ENCODE measurements around the gene CACNA1H. TPM values are rescaled to one million over a fixed set of nuclear protein-coding genes. Genes with fewer than 3 reads are reported as not detected.

The CACNA1H gene
- total RNA-seq, 4 donors from 2014 or later, result 17.0 to 63.6 (median 39.5) TPM

GRCh38 chr16:1206326-1206725 lies 53.4 kb downstream of the CACNA1H start:
- Histone ChIP-seq H3K27me3 (no peaks in the 10 kb centered on the region), H3K9me3 (no peaks in the 10 kb centered on the region), H3K36me3 (no peaks in the 10 kb centered on the region), H3K4me1 (no peaks in the 10 kb centered on the region), H3K4me3 (no peak overlapping the region), H3K27ac (no peak overlapping the region)
- intact Hi-C loops (cut with DNase I; ENCODE audit: low total_unique reads), result no loop called here
- no peak for DNase-seq
- no peak for TF ChIP-seq EP300 (IDR thresholded peaks at IDR 0.05; ENCODE audit: low read depth)
- no peak for TF ChIP-seq CTCF (IDR thresholded peaks at IDR 0.05)
- no peak for TF ChIP-seq POLR2AphosphoS5 (IDR thresholded peaks at IDR 0.05)
- TF ChIP-seq POLR2A (IDR thresholded peaks at IDR 0.05), result no peak
- in situ Hi-C loops (cut with MboI; ENCODE audit: low pct_ligation_motif_present in 1 of 4, low pct_unique_long_range_greater_than_20kb in 1 of 4, low sequenced_read_pairs in 3 of 4), result no loop called here
- WGBS, 2 donors (ENCODE audit: low coverage in 1 of 2), result 70% methylated on average over 5 of the region's 9 CpGs; no CpG with 5 or more reads in 1 of the 2 donors

GRCh38 chr16:1206786-1207185 lies 53.9 kb downstream of the CACNA1H start:
- in situ Hi-C loops (cut with MboI; ENCODE audit: low pct_ligation_motif_present in 1 of 4, low pct_unique_long_range_greater_than_20kb in 1 of 4, low sequenced_read_pairs in 3 of 4) (no loop called here), intact Hi-C loops (cut with DNase I; ENCODE audit: low total_unique reads) (no loop called here)
- Histone ChIP-seq H3K4me1 (no peaks in the 10 kb centered on the region), H3K4me3 (no peak overlapping the region), H3K36me3 (no peaks in the 10 kb centered on the region), H3K27me3 (no peaks in the 10 kb centered on the region), H3K27ac (no peak overlapping the region), H3K9me3 (no peaks in the 10 kb centered on the region)
- WGBS, 2 donors (ENCODE audit: low coverage in 1 of 2), result 69% methylated on average over 16 of the region's 16 CpGs; no CpG with 5 or more reads in 1 of the 2 donors
- no peak for TF ChIP-seq EP300 (IDR thresholded peaks at IDR 0.05; ENCODE audit: low read depth)
- TF ChIP-seq POLR2AphosphoS5 (IDR thresholded peaks at IDR 0.05), result no peak
- no peak for TF ChIP-seq POLR2A (IDR thresholded peaks at IDR 0.05)
- no peak for TF ChIP-seq CTCF (IDR thresholded peaks at IDR 0.05)
- no peak for DNase-seq

GRCh38 chr16:1208239-1208830 lies 55.4 kb downstream of the CACNA1H start:
- in situ Hi-C loops (cut with MboI; ENCODE audit: low pct_ligation_motif_present in 1 of 4, low pct_unique_long_range_greater_than_20kb in 1 of 4, low sequenced_read_pairs in 3 of 4), result no loop called here
- WGBS, 2 donors (ENCODE audit: low coverage in 1 of 2), result 71% methylated on average over 21 of the region's 22 CpGs; no CpG with 5 or more reads in 1 of the 2 donors

GRCh38 chr16:1209081-1209480 lies 56.2 kb downstream of the CACNA1H start:
- H3K27me3 ChIP-seq, result no peaks in the 10 kb centered on the region
- H3K4me3 ChIP-seq, result no peak overlapping the region
- no peak for TF ChIP-seq POLR2A (IDR thresholded peaks at IDR 0.05)
- no peak for TF ChIP-seq CTCF (IDR thresholded peaks at IDR 0.05)
- no peak for TF ChIP-seq EP300 (IDR thresholded peaks at IDR 0.05; ENCODE audit: low read depth)
- no peak for TF ChIP-seq POLR2AphosphoS5 (IDR thresholded peaks at IDR 0.05)
- no peaks in the 10 kb centered on the region for H3K36me3 ChIP-seq
- no peak overlapping the region for H3K27ac ChIP-seq
- no peak for DNase-seq
- H3K4me1 ChIP-seq, result no peaks in the 10 kb centered on the region
- WGBS, 2 donors (ENCODE audit: low coverage in 1 of 2), result 92% methylated on average over 40 of the region's 43 CpGs; no CpG with 5 or more reads in 1 of the 2 donors
- intact Hi-C loops (cut with DNase I; ENCODE audit: low total_unique reads), result no loop called here
- no peaks in the 10 kb centered on the region for H3K9me3 ChIP-seq
- in situ Hi-C loops (cut with MboI; ENCODE audit: low pct_ligation_motif_present in 1 of 4, low pct_unique_long_range_greater_than_20kb in 1 of 4, low sequenced_read_pairs in 3 of 4), result no loop called here

More at GRCh38 chr16:1208239-1208830, 55.4 kb downstream of the CACNA1H start:
- H3K4me3 ChIP-seq, result no peak overlapping the region
- H3K27ac ChIP-seq, result no peak overlapping the region
- no peak for DNase-seq
- no peaks in the 10 kb centered on the region for H3K27me3 ChIP-seq
- H3K4me1 ChIP-seq, result no peaks in the 10 kb centered on the region
- no peaks in the 10 kb centered on the region for H3K9me3 ChIP-seq
- intact Hi-C loops (cut with DNase I; ENCODE audit: low total_unique reads), result no loop called here
- TF ChIP-seq POLR2AphosphoS5 (IDR thresholded peaks at IDR 0.05), result no peak
- no peak for TF ChIP-seq POLR2A (IDR thresholded peaks at IDR 0.05)
- TF ChIP-seq EP300 (IDR thresholded peaks at IDR 0.05; ENCODE audit: low read depth), result no peak
- no peak for TF ChIP-seq CTCF (IDR thresholded peaks at IDR 0.05)
- no peaks in the 10 kb centered on the region for H3K36me3 ChIP-seq
